ENCODE data around the gene EEF1AKMT3. TPM values are rescaled to one million over a fixed set of nuclear protein-coding genes. Genes with fewer than 3 reads are reported as not detected.

EEF1AKMT3 gene
- polyA plus RNA-seq, 3 donors from 2014 or later = 1.3 to 3.4 (median 2.8) TPM

- H3K36me3 Mint-ChIP-seq = peaks cover 4 to 12% (median 7%) of the 10 kb centered on the region in 3 donors
- peaks cover 11 to 16% (median 14%) of the 10 kb centered on the region in 3 donors for H3K27me3 Mint-ChIP-seq (ENCODE audit: low read depth in 3 of 3)
- H3K27ac Mint-ChIP-seq = peak within 1 kb of the TSS; percentile 76 to 96 (median 85)
- no peaks in the 10 kb centered on the region for H3K9me3 Mint-ChIP-seq
- H3K4me1 Mint-ChIP-seq = peaks cover 49 to 58% of the 10 kb centered on the region in 2 donors
- no peak for DNase-seq
- peak within 1 kb of the TSS; percentile 30 to 74 (median 68) for H3K4me3 Mint-ChIP-seq
These were observed 33.7 kb upstream of the EEF1AKMT3 start, which contains the start of gene AGAP2 for GRCh38 chr12:57738661-57739237. Gene AGAP2, minus strand, starts transcription at chr12:57738742. Its CDS starts 496 bp downstream, at chr12:57738246.

GRCh38 chr12:57739387-57739786 is 33.0 kb upstream of the EEF1AKMT3 start:
- H3K36me3 Mint-ChIP-seq = peaks cover 4 to 12% (median 6%) of the 10 kb centered on the region in 3 donors
- no peaks in the 10 kb centered on the region for H3K9me3 Mint-ChIP-seq
- H3K27ac Mint-ChIP-seq = peak overlapping the region; percentile 76 to 96 (median 85)
- peaks cover 56 to 64% of the 10 kb centered on the region in 2 donors for H3K4me1 Mint-ChIP-seq
- no peak for DNase-seq
- peaks cover 12 to 21% (median 17%) of the 10 kb centered on the region in 3 donors for H3K27me3 Mint-ChIP-seq (ENCODE audit: low read depth in 3 of 3)
- H3K4me3 Mint-ChIP-seq = peak overlapping the region; percentile 30 to 74 (median 68)

GRCh38 chr12:57739914-57740538 is 32.4 kb upstream of the EEF1AKMT3 start:
- Mint-ChIP-seq H3K27me3 (ENCODE audit: low read depth in 3 of 3) (peaks cover 13 to 27% (median 23%) of the 10 kb centered on the region in 3 donors), H3K36me3 (peaks cover under 1 to 5% (median 2%) of the 10 kb centered on the region in 3 donors), H3K27ac (peak overlapping the region; percentile 94 to 99 (median 98)), H3K4me1 (peaks cover 57 to 64% of the 10 kb centered on the region in 2 donors), H3K4me3 (peak overlapping the region; percentile 62 to 95 (median 74)), H3K9me3 (no peaks in the 10 kb centered on the region)
- no peak for DNase-seq

GRCh38 chr12:57740656-57741412 is 31.6 kb upstream of the EEF1AKMT3 start:
- Mint-ChIP-seq H3K27me3 (ENCODE audit: low read depth in 3 of 3) (peaks cover 13 to 28% (median 27%) of the 10 kb centered on the region in 3 donors), H3K4me3 (peak overlapping the region; percentile 86 to 96 (median 89)), H3K4me1 (peaks cover 63 to 68% of the 10 kb centered on the region in 2 donors), H3K9me3 (no peaks in the 10 kb centered on the region), H3K27ac (peak overlapping the region; percentile 94 to 99 (median 98)), H3K36me3 (peaks cover 0 to 5% (median 0%) of the 10 kb centered on the region in 3 donors)
- DNase-seq = peak; percentile 88

- Mint-ChIP-seq H3K27me3 (ENCODE audit: low read depth in 3 of 3) (peaks cover 12 to 28% (median 27%) of the 10 kb centered on the region in 3 donors), H3K4me3 (peak overlapping the region; percentile 86 to 96 (median 89)), H3K9me3 (no peaks in the 10 kb centered on the region), H3K27ac (peak overlapping the region; percentile 94 to 99 (median 98)), H3K4me1 (peaks cover 68 to 71% of the 10 kb centered on the region in 2 donors), H3K36me3 (peaks cover 0 to 5% (median 0%) of the 10 kb centered on the region in 3 donors)
- DNase-seq = no peak
These were observed 31.0 kb upstream of the EEF1AKMT3 start for GRCh38 chr12:57741413-57741789.

GRCh38 chr12:57741844-57742738 is 30.3 kb upstream of the EEF1AKMT3 start:
- Mint-ChIP-seq H3K27ac (peak overlapping the region; percentile 94 to 99 (median 98)), H3K4me3 (peak overlapping the region; percentile 86 to 96 (median 89)), H3K4me1 (peaks cover 66 to 73% of the 10 kb centered on the region in 2 donors), H3K27me3 (ENCODE audit: low read depth in 3 of 3) (peaks cover 8 to 28% (median 27%) of the 10 kb centered on the region in 3 donors), H3K9me3 (no peaks in the 10 kb centered on the region), H3K36me3 (peaks cover 0 to 6% (median under 1%) of the 10 kb centered on the region in 3 donors)
- DNase-seq = peak; percentile 82 to 83 (median 82)

- Mint-ChIP-seq H3K4me1 (peaks cover 66 to 77% of the 10 kb centered on the region in 2 donors), H3K27ac (peak overlapping the region; percentile 94 to 99 (median 98)), H3K27me3 (ENCODE audit: low read depth in 3 of 3) (peaks cover 8 to 29% (median 28%) of the 10 kb centered on the region in 3 donors), H3K36me3 (peaks cover 4 to 10% (median 9%) of the 10 kb centered on the region in 3 donors), H3K9me3 (no peaks in the 10 kb centered on the region), H3K4me3 (peak overlapping the region; percentile 88 to 98 (median 90))
- DNase-seq = no peak
These were observed 28.6 kb upstream of the EEF1AKMT3 start for GRCh38 chr12:57743769-57744168.

GRCh38 chr12:57744194-57744776 is 28.1 kb upstream of the EEF1AKMT3 start:
- H3K27me3 Mint-ChIP-seq (ENCODE audit: low read depth in 3 of 3) = peaks cover 8 to 29% (median 28%) of the 10 kb centered on the region in 3 donors
- peaks cover 4 to 14% (median 6%) of the 10 kb centered on the region in 3 donors for H3K36me3 Mint-ChIP-seq
- peak overlapping the region; percentile 88 to 98 (median 90) for H3K4me3 Mint-ChIP-seq
- DNase-seq = peak; percentile 77 to 82 (median 80)
- peaks cover 62 to 72% of the 10 kb centered on the region in 2 donors for H3K4me1 Mint-ChIP-seq
- no peaks in the 10 kb centered on the region for H3K9me3 Mint-ChIP-seq
- H3K27ac Mint-ChIP-seq = peak overlapping the region; percentile 94 to 99 (median 98)

- H3K36me3 Mint-ChIP-seq = peaks cover 4 to 15% (median 4%) of the 10 kb centered on the region in 3 donors
- peak within 1 kb of the TSS; percentile 88 to 98 (median 90) for H3K4me3 Mint-ChIP-seq
- H3K27ac Mint-ChIP-seq = peak within 1 kb of the TSS; percentile 94 to 99 (median 98)
- DNase-seq = peak; percentile 94 to 95 (median 94)
- peaks cover 56 to 67% of the 10 kb centered on the region in 2 donors for H3K4me1 Mint-ChIP-seq
- H3K27me3 Mint-ChIP-seq (ENCODE audit: low read depth in 3 of 3) = peaks cover 8 to 29% (median 28%) of the 10 kb centered on the region in 3 donors
- H3K9me3 Mint-ChIP-seq = no peaks in the 10 kb centered on the region
These were observed 27.5 kb upstream of the EEF1AKMT3 start, which contains the start of gene TSPAN31 for GRCh38 chr12:57744777-57745484. Gene TSPAN31, plus strand, starts transcription at chr12:57745039. Its CDS starts 116 bp downstream, at chr12:57745155.

- DNase-seq = no peak
- H3K36me3 Mint-ChIP-seq = peaks cover 4 to 15% (median 4%) of the 10 kb centered on the region in 3 donors
- H3K4me3 Mint-ChIP-seq = peak overlapping the region; percentile 88 to 98 (median 90)
- peak overlapping the region; percentile 94 to 99 (median 98) for H3K27ac Mint-ChIP-seq
- H3K9me3 Mint-ChIP-seq = no peaks in the 10 kb centered on the region
- peaks cover 8 to 29% (median 27%) of the 10 kb centered on the region in 3 donors for H3K27me3 Mint-ChIP-seq (ENCODE audit: low read depth in 3 of 3)
- peaks cover 55 to 67% of the 10 kb centered on the region in 2 donors for H3K4me1 Mint-ChIP-seq
These were observed 26.9 kb upstream of the EEF1AKMT3 start for GRCh38 chr12:57745485-57745881.

- DNase-seq = no peak
- peaks cover 51 to 67% of the 10 kb centered on the region in 2 donors for H3K4me1 Mint-ChIP-seq
- peaks cover 4 to 15% (median 4%) of the 10 kb centered on the region in 3 donors for H3K36me3 Mint-ChIP-seq
- no peaks in the 10 kb centered on the region for H3K9me3 Mint-ChIP-seq
- peaks cover 4 to 24% (median 23%) of the 10 kb centered on the region in 3 donors for H3K27me3 Mint-ChIP-seq (ENCODE audit: low read depth in 3 of 3)
- peak overlapping the region; percentile 94 to 99 (median 98) for H3K27ac Mint-ChIP-seq
- peak overlapping the region; percentile 88 to 98 (median 90) for H3K4me3 Mint-ChIP-seq
These were observed 26.4 kb upstream of the EEF1AKMT3 start for GRCh38 chr12:57746025-57746424.
